ENCODE results near the gene PPM1H. TPM values are rescaled to one million over a fixed set of nuclear protein-coding genes. Genes with fewer than 3 reads are reported as not detected.
"Not testable (repeated sequence)": the region's sequence is repeated elsewhere in the genome, so short reads cannot be mapped to it uniquely, and the experiment has no call there.

The PPM1H gene
- total RNA-seq, 2 experiments from 2014 or later = 0.13 to 0.17 TPM

DNA sequence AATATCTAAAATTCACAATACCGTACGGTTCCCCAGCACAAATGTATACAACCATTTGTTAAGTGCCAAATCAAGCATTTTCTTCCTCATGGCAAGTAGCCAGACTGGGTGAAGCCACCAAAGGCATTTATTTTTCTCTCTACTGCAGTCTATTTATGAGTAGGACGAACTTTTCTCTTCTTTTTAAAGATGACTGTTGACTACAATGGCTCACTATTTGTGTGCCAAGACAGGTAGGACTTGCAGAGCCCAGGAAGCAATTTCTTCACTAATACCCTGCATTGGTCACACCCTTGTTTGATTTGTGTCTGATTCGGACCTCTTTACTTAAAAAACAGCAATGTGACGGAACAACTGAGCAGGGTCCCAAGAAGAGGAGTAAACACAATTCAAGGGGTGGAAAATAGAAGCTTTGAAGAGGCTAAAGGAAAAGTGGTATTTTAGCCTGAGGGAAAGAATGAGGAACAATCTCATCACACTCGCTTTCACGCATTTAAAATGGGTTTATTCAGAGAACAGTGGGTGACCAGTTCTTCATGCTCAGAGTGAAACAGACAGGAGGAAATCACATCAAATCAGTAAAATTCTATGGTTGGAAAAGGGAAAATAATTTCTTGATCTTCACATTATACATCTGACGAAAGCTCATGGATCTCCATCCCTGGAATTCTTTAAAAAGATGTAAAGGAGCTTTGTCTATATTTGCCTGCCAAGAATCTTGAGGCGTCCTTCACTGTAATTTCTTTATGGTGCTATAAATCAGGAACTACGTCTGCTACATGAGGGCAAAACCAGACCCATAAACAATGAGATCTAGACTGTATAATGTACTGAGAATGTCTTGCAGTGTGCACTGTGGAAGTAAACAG lies 183.8 kb downstream of the PPM1H start:
- CTCF ChIA-PET = no interaction called here
- POLR2A ChIA-PET = no interaction called here

DNA sequence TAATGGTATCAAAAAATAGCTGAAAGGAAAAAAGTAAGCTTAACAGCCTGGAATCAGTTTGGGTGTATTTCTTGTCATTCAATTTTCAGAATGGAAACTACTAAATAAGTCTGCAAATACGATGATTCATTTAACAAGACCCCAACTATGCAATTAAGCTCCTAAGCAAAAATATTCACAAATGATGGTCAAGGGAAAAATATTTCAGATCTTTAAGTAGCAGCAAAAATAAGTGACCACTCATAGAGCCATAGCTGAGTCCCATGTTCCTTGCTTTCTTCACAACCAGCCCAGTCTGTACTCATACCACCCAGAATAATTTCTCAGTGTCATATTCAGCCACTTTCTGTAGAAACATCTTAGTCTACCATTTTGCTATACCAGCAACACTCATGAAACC lies 185.4 kb downstream of the PPM1H start:
- POLR2A ChIA-PET = no interaction called here
- CTCF ChIA-PET = no interaction called here

DNA sequence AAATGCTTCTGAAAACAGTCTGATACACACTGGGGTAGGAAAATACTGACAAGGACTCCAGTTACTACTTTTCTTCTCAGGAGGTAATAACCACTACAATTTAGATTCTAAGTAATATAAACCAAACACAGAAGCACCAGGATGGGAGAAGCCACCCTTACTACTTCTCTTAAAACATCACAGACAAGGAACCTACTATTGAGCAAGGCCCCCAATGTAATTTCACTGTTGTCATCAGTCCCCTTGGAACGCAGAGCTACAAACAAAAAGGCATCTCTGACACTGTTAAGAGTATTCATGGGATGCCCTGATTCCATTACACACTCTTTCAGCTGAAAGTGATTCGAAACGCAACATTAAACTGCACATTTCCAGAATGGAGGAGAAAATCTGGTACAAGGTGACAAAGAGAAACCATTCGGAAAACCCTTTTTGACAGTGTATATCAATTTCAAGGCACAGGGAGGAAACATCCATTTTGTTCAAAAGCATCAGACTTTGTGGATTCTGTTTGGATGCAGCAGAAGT lies 185.9 kb downstream of the PPM1H start:
- ChIA-PET CTCF (no interaction called here), POLR2A (no interaction called here)

DNA sequence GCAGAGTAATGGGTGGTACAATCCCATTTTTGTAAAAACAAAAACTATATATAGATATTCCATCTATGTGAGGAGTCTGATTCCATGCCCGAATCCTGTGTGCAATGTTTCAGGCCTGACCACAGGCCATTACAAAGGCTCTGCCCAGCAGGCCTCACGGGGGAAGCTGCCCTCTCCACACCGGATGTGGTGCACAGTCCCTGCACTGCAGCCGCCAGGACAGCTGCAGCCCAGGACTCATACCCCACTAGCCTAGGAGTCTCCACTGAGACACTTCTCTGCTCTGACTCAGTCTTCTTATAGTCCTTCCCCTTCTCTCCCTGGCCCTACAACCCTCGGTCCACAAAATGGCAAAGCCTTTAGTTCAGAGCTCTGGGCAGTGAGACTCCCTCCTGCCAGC lies 190.4 kb downstream of the PPM1H start:
- ChIA-PET CTCF (no interaction called here), POLR2A (no interaction called here)

DNA sequence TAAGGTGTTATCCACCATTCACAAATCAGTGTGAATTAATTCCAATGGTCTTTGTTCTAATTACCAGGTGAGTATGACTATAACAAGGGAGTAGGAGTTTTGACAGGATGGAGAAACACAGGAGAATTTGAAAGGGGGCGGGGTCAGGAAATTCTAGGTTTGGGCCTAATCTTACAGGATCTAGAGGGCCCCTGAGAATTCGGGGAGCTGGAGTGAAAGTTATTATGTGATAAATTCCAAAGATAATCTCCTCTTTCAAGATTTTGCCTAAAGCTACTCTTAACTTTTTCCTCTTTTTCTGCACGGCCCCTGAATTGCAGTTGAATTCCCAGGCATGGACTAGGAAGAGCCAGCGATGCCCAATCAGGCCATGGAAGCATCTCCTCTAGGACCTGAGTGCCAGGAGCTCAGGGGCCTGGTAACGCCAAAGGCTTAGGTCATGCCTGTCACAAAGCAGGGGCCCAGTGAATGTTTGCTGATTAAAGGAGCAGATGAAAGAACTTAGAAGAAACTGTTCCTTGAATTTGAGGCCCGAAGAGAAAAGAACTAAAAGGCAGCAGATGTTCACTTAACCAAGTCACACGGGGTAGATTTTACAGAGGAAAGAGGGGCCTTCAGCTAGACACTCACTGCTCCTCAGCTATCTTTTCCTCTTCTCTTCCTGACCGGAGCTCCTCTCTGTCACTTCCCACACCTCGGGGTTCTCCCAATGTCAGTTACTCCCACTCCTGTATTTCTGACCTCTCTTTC lies 195.5 kb downstream of the PPM1H start:
- POLR2A ChIA-PET = no interaction called here
- CTCF ChIA-PET = no interaction called here

DNA sequence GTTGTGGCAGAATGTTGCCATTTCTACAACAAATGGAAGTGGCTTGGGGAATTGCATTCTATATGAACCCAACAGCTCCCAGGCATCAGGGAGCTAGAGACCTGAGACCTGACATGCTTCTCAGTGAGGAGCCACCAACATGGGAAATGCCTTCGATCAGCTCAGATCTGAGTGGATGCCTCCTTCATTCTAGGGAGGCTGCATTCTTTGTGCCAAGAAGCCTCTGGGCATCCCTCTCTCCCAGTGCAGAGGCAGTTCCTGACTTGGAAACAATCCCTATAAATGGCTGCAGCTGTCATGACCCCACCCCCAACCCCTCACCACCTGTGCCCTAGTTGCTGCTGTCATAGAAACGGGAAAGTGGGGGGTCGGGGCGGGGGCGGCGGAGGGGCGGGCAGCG lies 196.3 kb downstream of the PPM1H start:
- ChIA-PET POLR2A (no interaction called here), CTCF (no interaction called here)

DNA sequence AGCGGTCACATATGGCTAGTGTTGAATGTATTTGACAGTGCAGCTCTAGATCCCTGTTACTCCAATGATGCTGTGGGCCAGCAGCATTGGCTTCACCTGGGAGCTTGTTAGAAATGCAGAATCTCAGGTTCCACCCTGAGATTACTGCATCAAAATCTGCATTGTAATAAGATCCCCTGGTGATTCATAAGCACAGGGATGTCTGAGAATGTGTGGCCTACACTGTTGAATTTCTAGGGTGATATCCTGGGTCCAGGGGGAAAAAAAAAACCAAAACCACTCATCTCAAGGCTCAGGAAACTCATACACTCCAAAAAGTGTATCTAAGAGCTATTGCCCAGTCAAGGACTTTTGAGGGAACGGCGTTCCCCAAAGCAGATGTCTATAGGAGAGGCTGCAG lies 196.8 kb downstream of the PPM1H start:
- CTCF ChIA-PET = no interaction called here
- POLR2A ChIA-PET = no interaction called here

DNA sequence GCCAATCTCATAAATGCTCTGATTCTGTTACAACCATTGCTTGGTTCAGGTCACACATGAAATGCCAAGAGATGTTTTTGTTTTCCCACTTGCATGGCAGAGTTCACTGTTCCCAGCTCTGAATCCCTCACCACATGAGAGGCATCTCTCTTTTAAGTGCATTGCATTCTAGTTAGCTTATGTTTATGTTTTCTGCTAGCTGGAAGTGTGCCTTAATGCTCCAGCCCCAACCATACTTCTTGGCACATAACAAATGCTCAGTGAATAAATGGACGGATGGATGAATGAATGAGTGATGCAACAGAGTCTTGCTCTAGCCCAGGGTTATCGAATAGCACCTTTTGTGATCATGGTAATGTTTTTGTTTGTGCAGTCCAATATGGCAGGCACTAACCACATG lies 197.3 kb downstream of the PPM1H start:
- ChIA-PET CTCF (no interaction called here), POLR2A (no interaction called here)

DNA sequence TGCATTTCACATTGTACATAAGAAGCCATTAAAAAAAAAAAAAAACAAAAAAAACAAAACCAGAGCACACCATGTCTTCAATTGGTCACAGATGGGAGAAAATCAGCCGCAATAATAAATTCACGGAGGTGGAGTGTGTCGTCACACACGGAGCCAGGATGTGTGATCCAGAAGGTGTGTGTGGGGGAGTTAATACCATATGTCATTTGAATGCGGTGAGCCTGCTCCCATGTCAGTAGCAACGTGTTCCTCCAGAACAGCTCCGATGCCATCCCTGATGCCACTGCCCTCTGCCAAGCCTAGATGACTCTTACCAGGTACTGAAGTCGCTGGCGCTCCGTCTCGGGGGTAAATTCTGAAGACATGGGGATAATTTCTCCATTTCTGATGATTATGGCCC lies 197.8 kb downstream of the PPM1H start:
- POLR2A ChIA-PET = no interaction called here
- CTCF ChIA-PET = no interaction called here

DNA sequence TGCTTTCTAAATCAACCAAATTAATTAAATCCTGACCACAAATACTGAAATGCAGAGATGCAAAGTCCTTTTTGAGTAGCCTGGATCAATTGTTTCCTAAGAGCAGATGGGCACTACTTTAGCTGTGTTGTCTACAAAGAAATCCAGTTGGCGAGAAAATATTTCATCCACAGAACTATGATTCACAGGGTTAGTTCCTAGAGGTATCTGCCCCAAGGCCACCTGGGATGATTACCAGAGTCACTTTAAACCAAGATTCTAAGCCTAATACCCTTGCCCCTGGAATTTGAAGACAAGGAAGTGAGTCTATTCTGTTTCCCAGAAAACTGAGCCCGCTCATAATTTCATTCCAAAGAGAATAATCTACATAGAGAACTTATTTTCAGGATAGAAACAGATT lies 198.4 kb downstream of the PPM1H start:
- POLR2A ChIA-PET = no interaction called here
- CTCF ChIA-PET = no interaction called here

DNA sequence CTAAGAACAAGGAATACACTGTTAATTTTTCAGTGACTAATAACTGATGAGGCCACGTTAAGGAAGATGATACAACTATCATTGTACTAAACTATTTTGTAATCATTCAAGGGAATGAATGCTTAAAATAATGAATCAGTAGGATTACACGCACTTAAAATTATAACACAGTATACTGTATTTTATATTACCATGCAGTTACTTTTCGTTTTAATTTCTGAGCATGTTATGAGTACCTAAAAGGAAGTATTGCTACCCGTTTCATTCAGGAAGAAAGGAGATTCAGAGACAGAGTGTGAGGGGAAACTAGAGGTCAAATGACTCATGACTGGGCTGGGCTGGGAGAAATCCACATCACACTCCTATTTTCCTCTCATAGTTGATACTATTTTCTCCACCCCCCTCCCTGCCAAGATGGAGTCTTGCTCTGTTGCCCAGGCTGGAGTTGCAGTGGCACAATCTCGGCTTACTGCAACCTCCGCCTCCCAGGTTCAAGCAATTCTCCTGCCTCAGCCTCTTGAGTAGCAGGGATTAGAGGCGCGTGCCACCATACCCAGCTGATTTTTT lies 202.0 kb downstream of the PPM1H start:
- POLR2A ChIA-PET = no interaction called here
- CTCF ChIA-PET = no interaction called here

DNA sequence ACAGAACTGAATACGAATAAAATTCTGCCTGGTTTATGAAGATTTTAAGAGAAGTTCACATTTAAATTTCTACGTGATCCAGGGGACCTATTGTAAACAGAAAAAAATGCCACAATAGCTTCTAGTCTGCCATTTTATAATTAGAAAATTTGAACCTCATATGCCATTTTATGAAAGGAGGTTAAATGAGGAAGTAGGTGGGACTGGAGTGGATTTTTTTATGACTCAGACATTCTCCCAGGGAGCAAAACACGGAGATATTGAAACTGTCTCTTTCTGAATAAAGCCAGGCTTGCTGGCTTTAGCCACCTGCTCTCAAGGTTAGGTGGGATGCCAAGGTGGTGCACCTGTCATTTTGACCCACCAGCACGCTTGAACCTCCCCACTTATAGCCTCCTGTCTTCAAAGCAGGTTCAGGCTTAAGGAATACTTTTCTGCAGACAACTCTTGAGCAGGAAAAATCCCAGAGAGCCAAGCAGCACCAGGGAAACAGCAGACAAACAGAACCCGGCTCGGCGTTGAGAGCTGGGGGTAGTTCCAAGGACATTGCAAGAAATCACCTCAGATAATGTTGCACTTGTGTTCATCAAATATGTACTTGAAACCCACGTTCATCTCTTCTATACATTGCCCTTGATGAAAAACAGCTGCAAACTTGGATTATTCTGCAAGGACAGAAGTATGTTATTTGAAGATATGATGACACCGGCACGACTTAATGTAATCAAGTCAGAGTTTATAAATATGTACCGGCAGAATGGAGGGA lies 203.7 kb downstream of the PPM1H start:
- CTCF ChIA-PET = no interaction called here
- POLR2A ChIA-PET = no interaction called here

DNA sequence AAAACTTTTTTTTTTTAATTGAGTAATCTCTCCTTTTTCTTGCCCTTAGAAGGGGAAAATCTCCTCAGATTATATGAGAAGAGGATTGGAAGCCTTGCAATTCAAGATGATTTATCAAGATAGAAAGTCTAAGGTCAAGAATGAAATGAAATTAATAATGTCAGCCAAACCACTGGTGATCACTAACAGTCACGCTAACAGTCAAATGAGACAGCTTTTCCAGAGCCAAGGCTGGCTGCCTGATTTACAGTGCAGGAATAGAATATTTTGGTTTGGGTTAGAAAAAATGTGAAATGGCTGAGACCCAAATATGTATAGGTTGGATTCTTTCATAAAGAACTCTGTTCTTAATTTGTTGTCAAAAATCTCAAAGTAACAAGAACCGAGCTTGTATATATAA lies 204.3 kb downstream of the PPM1H start:
- POLR2A ChIA-PET = no interaction called here
- CTCF ChIA-PET = no interaction called here

DNA sequence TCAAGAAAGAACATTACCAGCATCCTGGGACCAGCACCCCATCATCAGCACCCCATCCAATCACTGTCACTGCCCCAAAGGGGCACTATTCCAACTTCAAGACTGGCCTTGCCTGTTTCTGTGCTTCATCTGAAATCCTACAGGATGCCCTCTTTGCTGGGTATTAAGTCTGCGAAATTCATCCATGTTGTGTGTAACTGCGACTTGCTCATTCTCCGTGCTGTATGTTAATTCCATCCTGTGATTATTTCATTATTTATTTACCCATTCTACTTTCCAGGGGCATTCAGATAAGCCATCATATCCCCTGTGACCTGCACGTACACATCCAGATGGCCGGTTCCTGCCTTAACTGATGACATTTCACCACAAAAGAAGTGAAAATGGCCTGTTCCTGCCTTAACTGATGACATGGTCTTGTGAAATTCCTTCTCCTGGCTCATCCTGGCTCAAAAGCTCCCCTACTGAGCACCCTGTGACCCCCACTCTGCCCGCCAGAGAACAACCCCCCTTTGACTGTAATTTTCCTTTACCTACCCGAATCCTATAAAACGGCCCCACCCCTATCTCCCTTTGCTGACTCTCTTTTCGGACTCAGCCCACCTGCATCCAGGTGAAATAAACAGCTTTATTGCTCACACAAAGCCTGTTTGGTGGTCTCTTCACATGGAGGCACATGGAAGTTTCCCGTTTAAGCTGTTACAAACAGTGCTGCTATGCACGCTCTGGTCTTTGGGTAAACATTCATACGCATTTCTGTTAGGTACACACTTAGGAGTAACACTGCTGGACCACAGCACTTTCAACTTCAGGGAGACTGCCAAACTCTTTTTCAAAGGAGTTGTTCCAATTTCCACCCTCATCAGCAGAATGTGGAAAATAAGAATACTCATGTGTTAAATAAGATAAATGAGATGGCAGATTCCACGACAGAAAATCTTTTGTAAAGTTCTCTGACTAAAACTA lies 205.1 kb downstream of the PPM1H start:
- POLR2A ChIA-PET = not testable (repeated sequence)

DNA sequence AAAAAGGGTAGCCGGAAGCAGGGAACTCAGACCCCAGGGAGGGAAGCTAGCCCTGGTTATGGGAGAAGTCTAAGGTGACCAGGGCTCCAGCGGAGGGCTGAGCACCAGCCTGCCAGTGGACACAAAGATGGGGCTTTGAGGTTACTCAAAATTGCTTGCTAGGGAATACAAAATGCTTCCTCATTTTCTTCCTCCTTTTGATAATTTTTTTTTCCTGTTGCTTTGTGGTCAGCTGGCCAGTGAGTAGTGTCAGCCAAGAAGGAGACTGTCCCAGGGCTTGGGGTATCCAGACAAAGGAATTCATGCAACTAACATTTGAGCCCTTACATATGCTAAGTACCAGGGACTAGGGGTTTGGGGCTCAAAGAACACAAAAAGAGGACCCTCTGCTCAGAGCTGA lies 206.2 kb downstream of the PPM1H start:
- CTCF ChIA-PET = no interaction called here
- POLR2A ChIA-PET = no interaction called here

More for the DNA sequence above, 205.1 kb downstream of the PPM1H start:
- CTCF ChIA-PET = not testable (repeated sequence)

DNA sequence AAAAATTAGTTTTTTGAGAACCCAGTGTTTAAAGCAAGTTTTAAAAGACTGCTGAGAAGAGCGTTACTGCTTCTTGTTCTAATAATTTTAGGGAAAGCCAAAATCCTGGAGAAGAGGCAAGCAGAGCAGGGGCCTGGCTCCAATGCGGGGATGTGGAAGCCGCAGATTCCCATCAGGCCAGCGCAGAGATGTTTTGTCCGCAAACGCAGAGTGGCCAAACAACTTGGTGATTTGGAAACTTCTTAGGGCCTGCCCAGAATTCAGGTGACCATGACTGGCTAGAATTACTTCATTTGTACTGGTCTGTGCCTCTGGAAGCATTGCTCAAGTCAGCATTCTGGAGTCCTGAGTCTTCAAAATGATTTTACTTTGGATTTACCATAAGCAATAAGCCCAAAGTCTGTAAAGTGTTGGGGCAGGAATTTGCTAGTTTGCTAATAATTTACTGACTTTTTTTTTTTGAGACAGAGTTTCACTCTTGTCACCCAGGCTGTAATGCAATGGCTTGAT lies 208.4 kb downstream of the PPM1H start:
- POLR2A ChIA-PET = no interaction called here
- CTCF ChIA-PET = no interaction called here

DNA sequence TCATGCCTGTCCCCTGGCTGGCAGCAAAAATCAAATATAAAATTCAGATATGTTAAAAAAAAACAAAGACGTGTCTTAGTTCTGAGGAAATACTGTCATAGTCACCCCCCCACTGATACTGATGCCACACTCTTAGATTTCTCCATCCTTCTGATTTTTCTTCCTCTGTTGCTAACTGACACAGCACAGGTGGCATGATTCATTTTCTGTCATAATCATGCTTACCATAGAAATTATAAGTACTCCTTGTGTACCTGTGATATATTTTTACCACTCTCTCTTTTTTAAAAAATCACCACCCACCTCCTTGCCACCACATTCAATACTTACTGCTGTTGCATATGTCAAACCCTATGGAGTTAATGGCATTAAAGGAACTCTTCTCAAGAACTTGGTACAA lies 209.2 kb downstream of the PPM1H start:
- POLR2A ChIA-PET = no interaction called here
- CTCF ChIA-PET = no interaction called here

DNA sequence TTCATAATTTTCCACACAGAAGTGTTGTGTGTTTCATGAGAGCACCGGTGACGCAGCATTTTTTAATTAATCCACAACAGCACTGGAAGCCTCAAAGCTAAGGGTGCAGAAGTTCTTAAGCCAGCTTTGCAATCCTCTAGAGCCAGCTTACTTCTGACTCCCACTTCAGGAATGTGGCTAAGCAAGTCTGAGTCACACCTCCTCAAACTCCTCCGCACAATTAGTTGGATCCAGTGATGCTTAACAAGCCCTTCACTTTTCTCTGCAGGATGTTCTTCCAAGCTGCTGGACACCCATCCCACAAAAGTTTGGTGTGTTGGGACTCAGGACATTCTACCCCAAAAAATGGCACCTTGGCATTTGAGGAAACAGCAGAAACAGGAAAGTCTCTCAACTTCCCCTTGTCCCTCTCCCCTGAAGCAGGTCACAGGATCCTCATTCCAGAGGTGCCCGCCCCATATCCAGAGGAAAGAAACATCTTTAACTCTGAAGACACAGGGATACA lies 210.0 kb downstream of the PPM1H start:
- CTCF ChIA-PET = no interaction called here
- POLR2A ChIA-PET = no interaction called here

DNA sequence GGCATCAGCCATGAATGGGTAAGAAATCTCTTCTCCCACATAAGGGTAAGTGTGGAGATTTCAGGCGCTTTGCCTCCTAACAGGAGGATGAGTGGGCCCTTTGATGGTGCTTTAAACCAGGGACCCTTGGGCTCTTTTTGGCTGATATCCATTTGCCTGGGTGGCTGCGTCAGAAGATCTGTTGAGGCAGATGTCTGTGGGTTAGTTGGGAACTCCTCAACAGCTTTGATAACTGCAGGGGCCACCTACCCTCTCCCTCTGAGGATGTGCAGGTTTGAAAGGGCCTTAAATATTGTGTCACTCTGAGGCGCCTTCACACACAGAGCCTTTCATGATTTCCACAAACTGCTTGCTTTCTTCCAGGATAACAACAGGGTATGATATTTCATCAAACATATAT lies 210.7 kb downstream of the PPM1H start:
- ChIA-PET CTCF (no interaction called here), POLR2A (no interaction called here)
